ENCODE results near the gene FAM78A.

GRCh38 chr9:131282688-131283422, 6.5 kb upstream of the FAM78A start:
- no peak for TF ChIP-seq CTCF (IDR thresholded peaks at IDR 0.05)
- no peak for TF ChIP-seq POLR2A (IDR thresholded peaks at IDR 0.05)

Data from sigmoid colon (tissue), 3 donors.